GM21723 (cell line): ENCODE measurements around the gene ZNF334.

Experiments
- ATAC-seq: cut with Tn5 transposase; IDR thresholded peaks from one replicate; pipeline ENCODE4 v1.9.1; 2021; ENCODE audit warnings: mild to moderate bottlenecking, moderate library complexity; ENCODE audit not compliant: unreplicated experiment

Gene ZNF334

GRCh38 chr20:46546298-46546697, 32.9 kb upstream of the ZNF334 start:
- ATAC-seq = no peak

GRCh38 chr20:46545827-46546138, 32.4 kb upstream of the ZNF334 start:
- ATAC-seq = no peak

GRCh38 chr20:46545077-46545826, 31.9 kb upstream of the ZNF334 start:
- no peak for ATAC-seq

GRCh38 chr20:46544576-46544975, 31.2 kb upstream of the ZNF334 start:
- no peak for ATAC-seq

GRCh38 chr20:46543959-46544358, 30.6 kb upstream of the ZNF334 start:
- no peak for ATAC-seq

GRCh38 chr20:46543033-46543432, 29.7 kb upstream of the ZNF334 start:
- ATAC-seq = no peak

GRCh38 chr20:46541229-46541935, 28.0 kb upstream of the ZNF334 start:
- no peak for ATAC-seq

- ATAC-seq = no peak
These were observed 25.8 kb upstream of the ZNF334 start for GRCh38 chr20:46539113-46539512.

GRCh38 chr20:46530640-46531039, 17.3 kb upstream of the ZNF334 start:
- no peak for ATAC-seq

- ATAC-seq = no peak
These were observed 10.5 kb upstream of the ZNF334 start for GRCh38 chr20:46523696-46524328.

- no peak for ATAC-seq
These were observed 9.7 kb upstream of the ZNF334 start for GRCh38 chr20:46523108-46523507.

GRCh38 chr20:46520976-46521579, 7.7 kb upstream of the ZNF334 start:
- no peak for ATAC-seq

- ATAC-seq = no peak
These were observed 7.2 kb upstream of the ZNF334 start for GRCh38 chr20:46520540-46520939.

GRCh38 chr20:46519471-46520068, 6.2 kb upstream of the ZNF334 start:
- no peak for ATAC-seq

GRCh38 chr20:46509523-46509922, 3.8 kb downstream of the ZNF334 start:
- ATAC-seq = no peak

- ATAC-seq = no peak
These were observed 5.5 kb downstream of the ZNF334 start for GRCh38 chr20:46507760-46508407.

GRCh38 chr20:46505506-46505905, 7.9 kb downstream of the ZNF334 start:
- ATAC-seq = no peak

GRCh38 chr20:46501961-46502360, 11.4 kb downstream of the ZNF334 start:
- ATAC-seq = no peak

GRCh38 chr20:46501337-46501942, 11.9 kb downstream of the ZNF334 start:
- no peak for ATAC-seq

- no peak for ATAC-seq
These were observed 19.3 kb downstream of the ZNF334 start for GRCh38 chr20:46494077-46494476.
